ENCODE results near the gene CYP21A2.
"Not testable (repeated sequence)": the region's sequence is repeated elsewhere in the genome, so short reads cannot be mapped to it uniquely, and the experiment has no call there.

Gene CYP21A2

GRCh38 chr6:32037598-32038524 is at the start of gene CYP21A2:
TSS of gene CYP21A2 (plus strand) at chr6:32038415. CDS start at chr6:32038423, 8 bp downstream.
- not testable (repeated sequence) for DNase-seq

- not testable (repeated sequence) for DNase-seq
Measured at GRCh38 chr6:31989363-31989762, 48.9 kb upstream of the CYP21A2 start.

DNA sequence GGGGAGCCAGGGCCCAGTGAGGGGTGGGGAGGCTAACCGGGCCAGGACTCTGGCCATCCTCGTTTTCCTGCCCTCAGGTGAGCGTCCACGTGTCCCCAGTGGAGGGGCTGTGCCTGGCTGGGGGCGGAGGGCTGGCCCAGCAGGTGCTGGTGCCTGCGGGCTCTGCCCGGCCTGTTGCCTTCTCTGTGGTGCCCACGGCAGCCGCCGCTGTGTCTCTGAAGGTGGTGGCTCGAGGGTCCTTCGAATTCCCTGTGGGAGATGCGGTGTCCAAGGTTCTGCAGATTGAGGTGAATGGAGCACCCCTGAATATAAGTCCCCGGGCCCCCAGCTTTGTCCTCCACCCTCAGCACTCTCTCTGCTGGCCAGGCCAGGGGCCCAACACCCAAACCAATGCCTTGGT is 43.8 kb upstream of the CYP21A2 start:
- not testable (repeated sequence) for DNase-seq

GRCh38 chr6:31996385-31996784 is 41.8 kb upstream of the CYP21A2 start:
- DNase-seq = not testable (repeated sequence)

DNA sequence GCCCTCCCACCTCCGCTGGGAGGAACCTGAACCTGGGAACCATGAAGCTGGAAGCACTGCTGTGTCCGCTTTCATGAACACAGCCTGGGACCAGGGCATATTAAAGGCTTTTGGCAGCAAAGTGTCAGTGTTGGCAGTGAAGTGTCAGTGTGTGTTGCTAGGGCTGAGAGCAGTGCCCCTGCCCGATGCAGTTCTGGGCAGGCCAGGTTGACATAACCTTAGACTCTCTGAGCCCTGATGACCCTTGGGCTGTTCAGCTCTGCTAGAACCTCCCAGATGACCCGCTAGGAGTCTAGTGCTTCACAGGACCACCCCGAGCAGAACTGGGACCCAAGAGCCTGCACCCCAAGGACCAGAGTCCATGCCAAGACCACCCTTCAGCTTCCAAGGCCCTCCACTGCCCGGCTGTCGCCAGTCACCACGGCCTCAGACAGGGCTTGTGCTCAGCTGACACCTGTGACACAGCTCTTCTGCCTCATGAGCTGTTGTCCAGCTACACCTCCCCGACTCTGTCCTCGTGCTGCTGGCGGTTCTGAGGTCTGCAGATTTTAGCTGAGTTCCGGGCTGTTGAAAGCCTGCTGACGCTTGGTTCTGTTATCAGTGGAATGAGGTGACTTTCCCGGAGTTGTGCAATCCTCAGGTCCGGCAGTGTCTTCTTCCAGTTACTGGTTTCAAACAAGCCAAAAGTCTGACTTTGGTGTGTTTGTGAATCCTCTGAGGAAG is 35.5 kb upstream of the CYP21A2 start:
- not testable (repeated sequence) for DNase-seq

DNA sequence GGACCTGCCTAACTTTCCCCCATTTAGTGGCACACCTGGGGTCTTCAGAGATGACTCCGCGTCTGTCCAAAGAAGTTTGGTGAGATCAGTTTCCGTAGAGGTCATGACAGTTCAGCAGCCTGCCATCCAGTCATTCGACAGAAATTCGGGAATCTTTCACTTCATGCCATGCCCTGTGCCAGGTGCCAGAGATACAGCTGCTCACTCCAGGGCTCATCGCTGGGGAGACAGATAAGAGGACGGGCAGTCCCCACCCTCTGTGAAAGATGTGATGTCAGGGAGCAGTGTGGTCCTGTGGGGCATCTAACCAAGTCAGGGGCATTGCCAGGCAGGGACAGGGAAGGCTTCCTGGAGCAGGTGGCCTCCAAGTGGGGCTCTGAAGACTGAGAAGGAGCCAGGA is 34.9 kb upstream of the CYP21A2 start:
- not testable (repeated sequence) for DNase-seq

DNA sequence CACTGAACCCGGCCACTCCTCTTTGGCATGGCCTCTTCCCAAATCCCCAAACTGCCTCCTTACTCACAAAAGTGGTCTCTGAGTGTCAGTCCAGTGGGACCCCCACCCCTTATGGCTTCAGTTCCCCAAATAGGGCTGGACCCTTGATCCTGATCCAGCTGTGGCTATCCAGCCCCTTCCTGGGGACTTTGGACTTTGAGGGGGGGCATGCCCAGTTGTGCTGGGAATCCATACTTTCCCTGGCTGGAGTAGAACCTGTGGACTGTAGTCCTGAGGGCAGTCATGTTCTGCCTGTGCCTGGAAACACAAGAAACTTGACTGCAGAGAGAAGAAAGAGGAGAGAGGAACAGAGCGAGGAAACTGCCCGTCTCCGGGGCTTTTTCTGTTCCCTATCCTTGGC is 33.8 kb upstream of the CYP21A2 start:
- not testable (repeated sequence) for DNase-seq

GRCh38 chr6:32004864-32005537 is 33.2 kb upstream of the CYP21A2 start:
- DNase-seq = not testable (repeated sequence)

- not testable (repeated sequence) for DNase-seq
Measured at GRCh38 chr6:32005538-32005880, 32.7 kb upstream of the CYP21A2 start.

GRCh38 chr6:32005991-32006529 is 32.2 kb upstream of the CYP21A2 start:
- not testable (repeated sequence) for DNase-seq

DNA sequence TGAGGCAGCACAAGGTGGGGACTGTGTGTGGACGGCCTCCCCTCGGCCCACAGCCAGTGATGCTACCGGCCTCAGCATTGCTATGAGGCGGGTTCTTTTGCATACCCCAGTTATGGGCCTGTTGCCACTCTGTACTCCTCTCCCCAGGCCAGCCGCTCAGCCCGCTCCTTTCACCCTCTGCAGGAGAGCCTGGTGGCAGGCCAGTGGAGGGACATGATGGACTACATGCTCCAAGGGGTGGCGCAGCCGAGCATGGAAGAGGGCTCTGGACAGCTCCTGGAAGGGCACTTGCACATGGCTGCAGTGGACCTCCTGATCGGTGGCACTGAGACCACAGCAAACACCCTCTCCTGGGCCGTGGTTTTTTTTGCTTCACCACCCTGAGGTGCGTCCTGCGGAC is 31.1 kb upstream of the CYP21A2 start:
- not testable (repeated sequence) for DNase-seq

GRCh38 chr6:32008037-32008436 is 30.2 kb upstream of the CYP21A2 start:
- not testable (repeated sequence) for DNase-seq

GRCh38 chr6:32008616-32009015 is 29.6 kb upstream of the CYP21A2 start:
- DNase-seq = not testable (repeated sequence)

DNA sequence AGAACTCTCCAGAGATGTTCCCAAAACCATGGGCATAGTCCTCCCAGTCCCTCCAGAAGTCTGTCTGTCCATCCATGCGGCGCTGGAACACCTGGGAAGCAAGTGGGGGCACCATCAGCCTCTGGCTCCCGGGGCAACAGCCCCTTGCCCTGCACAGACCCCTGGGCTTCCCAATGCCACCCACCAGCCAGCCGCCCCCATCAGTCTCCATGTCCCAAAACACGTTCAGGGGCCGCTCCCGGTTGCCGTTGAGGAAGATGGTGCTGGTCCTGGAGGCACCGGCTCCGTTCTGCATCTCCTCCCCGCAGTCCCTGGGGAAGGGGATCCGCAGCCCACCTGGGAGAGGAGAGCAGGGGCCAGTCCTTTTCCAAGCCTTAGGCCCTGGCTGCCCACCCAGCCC is 28.7 kb upstream of the CYP21A2 start:
- DNase-seq = not testable (repeated sequence)

DNA sequence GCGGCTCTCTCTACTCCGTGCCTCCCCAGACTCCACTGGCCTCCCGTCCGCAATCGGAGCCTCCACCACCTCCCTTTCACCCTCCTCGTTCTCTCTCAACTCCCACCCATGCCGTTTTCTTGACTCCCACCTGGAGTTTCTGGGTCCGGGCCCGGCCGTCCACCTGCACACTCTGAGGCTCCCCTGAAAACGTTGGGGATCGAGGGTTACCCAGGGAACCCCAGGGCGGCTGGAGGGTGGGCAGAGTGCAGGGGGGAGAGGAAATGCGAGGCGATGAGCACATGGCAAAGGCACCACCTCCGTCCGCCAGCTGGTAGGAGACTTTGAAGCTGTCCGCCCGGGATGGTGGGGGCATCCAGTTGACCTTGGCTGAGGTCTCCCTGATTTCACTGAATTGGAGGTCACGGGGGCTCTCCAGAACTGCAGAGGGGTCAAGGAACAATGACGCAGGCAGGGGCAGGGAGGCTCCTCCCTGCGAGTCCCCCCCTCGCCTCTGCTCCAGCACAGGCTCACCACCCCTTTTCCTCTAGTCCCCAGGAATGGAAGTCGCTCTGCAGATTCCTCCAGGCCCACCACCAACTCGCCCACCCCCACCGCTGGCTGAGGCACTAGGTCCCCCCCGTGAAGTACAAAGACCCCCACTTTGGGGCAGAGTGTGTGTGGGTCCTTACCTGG is 27.2 kb upstream of the CYP21A2 start:
- not testable (repeated sequence) for DNase-seq

DNA sequence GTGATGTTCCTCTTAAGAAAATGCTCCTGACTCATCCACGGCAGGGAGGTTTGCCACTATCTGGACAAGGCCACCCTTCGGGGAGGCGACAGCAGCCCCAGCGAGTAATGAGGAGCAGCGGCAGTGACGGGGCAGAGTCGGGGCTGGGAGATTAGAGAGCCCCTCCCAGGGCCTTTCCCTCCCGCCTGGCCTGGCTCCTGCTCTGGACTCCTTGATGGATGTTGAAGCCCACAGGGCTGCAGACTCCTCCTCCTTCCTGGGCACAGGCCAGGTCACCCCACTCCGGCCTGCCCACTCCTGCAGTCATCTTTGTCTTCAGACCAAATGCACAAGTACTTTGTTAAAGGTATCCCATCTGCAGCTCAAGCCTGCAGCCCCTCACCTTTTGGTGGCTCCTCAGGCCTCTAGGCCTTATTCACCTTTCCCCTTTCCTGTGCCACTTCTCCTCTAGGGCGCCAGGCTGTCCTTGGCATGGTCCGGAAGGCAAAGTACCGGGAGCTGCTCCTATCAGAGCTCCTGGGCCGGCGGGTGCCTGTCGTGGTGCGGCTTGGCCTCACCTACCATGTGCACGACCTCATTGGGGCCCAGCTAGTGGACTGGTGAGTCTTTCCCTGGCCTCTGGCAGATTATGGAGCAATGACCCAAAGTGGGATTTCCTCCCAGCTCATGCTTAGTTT is 25.1 kb upstream of the CYP21A2 start:
- DNase-seq = not testable (repeated sequence)

- DNase-seq = not testable (repeated sequence)
Measured at GRCh38 chr6:32013738-32014137, 24.5 kb upstream of the CYP21A2 start.

DNA sequence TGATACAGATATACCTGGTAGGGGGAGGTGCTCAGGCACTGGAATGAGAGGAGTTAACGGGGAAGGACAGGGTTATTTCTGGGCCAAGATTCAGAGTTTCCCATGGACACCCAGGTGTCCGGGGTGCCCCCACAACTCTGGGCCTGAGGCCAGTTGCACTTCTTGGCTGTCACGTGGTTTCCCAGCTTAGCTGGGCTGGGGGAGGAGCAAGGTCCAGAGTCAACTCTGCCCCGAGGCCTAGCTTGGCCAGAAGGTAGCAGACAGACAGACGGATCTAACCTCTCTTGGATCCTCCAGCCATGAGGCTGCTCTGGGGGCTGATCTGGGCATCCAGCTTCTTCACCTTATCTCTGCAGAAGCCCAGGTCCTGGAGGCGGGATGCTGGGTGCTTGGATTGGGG is 23.7 kb upstream of the CYP21A2 start, which contains the start of gene C4B:
Gene C4B, plus strand, starts transcription at position 249 of the 400 bp plus-strand sequence. Its CDS starts 51 bp downstream, at position 300.
- DNase-seq = not testable (repeated sequence)

- not testable (repeated sequence) for DNase-seq
Measured at GRCh38 chr6:32022100-32022499, 16.1 kb upstream of the CYP21A2 start.

- DNase-seq = not testable (repeated sequence)
Measured at GRCh38 chr6:32028631-32029030, 9.6 kb upstream of the CYP21A2 start.

DNA sequence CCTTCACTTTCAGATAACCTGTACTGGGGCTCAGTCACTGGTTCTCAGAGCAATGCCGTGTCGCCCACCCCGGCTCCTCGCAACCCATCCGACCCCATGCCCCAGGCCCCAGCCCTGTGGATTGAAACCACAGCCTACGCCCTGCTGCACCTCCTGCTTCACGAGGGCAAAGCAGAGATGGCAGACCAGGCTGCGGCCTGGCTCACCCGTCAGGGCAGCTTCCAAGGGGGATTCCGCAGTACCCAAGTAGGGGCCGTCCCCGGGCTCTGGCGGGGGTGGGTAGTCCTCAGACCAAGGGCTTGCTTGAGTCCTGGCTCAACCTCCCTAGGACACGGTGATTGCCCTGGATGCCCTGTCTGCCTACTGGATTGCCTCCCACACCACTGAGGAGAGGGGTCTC is 8.7 kb upstream of the CYP21A2 start:
- DNase-seq = not testable (repeated sequence)

Measured in eye (tissue), 1 donor.